GM18909 (cell line): ENCODE measurements around the gene MRGPRX4.
"Not testable (repeated sequence)": the region's sequence is repeated elsewhere in the genome, so short reads cannot be mapped to it uniquely, and the experiment has no call there.

Source experiments
- ATAC-seq: cut with Tn5 transposase; IDR thresholded peaks from one replicate; pipeline ENCODE4 v1.9.1; 2021; ENCODE audit warnings: mild to moderate bottlenecking; ENCODE audit not compliant: unreplicated experiment, poor library complexity

Gene MRGPRX4

DNA sequence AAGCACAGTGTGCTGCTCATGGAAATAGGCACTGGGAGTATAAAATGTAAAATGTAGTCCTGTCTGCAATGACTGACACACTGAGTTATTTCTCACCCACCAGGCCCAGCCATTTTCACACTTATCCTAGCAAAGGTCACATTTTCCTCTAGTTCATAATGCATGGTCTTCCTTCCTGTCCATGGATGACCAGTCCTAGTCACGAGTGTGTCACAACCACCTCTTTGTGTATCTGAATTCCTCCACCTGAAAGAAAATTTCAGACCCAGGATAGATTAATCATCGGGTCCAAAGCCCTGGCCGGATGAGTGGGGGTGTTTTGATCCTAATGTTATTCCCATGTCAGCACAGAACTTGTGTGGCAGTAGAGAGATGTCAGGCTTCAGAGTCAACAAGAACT is at the start of gene MRGPRX4:
TSS of gene MRGPRX4 (plus strand) at position 172 of the 400 bp plus-strand sequence. CDS start 420 bp downstream, outside the sequence.
- no peak for ATAC-seq

DNA sequence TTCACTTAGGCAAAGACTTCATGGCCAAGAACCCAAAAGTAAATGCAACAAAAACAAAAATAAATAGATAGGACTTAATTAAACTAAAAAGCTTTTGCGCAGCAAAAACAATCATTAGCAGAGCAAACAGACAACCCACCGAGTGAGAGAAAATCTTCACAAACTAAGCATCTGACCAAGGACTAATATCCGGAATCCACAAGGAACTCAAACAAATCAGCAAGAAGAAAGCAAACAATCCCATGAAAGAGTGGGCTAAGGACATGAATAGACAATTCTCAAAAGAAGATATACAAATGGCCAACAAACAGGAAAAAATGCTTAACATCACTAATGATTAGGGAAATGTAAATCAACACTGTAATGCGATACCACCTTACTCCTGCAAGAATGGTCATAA is 41.5 kb upstream of the MRGPRX4 start:
- not testable (repeated sequence) for ATAC-seq

GRCh38 chr11:18132341-18132740 is 40.3 kb upstream of the MRGPRX4 start, which contains the start of gene MRGPRX3:
TSS of gene MRGPRX3 (plus strand) at chr11:18132571. CDS start at chr11:18137203, 4,632 bp downstream.
- no peak for ATAC-seq

DNA sequence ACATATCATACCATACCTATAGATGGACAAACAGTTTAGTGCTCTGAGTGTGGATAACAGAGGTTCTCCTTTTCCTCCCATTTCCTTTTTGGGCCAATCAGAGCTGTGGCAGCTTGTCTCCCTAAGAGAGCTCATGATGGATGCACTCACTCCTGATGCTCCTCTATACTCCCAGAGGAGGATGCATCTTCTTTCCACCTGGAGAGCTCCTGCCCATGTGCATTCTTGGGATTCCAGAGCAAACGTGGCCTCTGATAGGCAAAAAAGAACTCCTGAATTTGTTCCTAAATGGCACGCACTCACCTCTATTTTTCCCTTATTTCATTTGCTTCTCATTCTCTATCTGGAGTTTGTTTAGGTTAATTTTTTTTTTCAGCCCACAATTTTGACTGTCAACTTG is 37.3 kb upstream of the MRGPRX4 start:
- no peak for ATAC-seq

DNA sequence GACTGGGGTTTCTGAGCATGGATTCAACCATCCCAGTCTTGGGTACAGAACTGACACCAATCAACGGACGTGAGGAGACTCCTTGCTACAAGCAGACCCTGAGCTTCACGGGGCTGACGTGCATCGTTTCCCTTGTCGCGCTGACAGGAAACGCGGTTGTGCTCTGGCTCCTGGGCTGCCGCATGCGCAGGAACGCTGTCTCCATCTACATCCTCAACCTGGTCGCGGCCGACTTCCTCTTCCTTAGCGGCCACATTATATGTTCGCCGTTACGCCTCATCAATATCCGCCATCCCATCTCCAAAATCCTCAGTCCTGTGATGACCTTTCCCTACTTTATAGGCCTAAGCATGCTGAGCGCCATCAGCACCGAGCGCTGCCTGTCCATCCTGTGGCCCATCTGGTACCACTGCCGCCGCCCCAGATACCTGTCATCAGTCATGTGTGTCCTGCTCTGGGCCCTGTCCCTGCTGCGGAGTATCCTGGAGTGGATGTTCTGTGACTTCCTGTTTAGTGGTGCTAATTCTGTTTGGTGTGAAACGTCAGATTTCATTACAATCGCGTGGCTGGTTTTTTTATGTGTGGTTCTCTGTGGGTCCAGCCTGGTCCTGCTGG is 35.3 kb upstream of the MRGPRX4 start:
- no peak for ATAC-seq

DNA sequence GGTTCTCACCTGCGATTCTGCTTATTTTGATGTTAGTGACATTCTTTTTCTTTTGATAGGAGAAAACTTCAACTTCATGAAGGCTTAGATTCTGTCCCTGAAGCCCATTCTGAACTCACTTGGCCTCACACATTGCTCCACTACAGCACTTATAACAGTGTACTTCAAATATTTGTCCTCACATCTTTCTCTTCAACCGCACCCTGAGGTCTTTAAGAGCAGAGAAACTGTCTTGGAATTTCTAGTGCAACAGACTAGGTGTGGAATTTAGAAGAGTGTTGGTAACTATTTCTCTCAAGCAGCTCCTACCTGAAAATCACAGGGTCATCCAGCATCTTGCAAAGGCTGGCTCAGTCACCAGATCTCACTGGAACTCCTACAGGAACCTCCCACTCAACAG is 32.5 kb upstream of the MRGPRX4 start:
- ATAC-seq = no peak

DNA sequence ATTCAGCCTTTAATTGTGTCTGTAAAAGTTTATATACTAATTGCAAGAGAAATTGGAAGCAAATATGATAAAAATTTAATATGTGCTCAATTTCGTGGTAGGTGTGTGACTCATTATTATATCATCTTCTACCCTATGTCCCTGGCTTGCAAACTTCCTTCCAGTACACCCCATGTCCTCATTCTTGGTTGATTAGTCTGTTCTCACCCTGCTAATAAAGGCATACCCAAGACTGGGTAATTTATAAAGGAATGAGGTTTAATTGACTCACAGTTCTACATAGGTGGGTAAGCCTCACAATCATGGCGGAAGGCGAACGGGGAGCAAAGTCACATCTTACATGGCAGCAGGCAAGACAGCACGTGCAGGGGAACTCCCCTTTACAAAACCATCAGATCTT is 28.4 kb upstream of the MRGPRX4 start:
- no peak for ATAC-seq

GRCh38 chr11:18145025-18145424 is 27.6 kb upstream of the MRGPRX4 start:
- no peak for ATAC-seq

- ATAC-seq = no peak
These were observed 26.8 kb upstream of the MRGPRX4 start for GRCh38 chr11:18145837-18146236.

GRCh38 chr11:18151581-18151980 is 21.1 kb upstream of the MRGPRX4 start:
- no peak for ATAC-seq

DNA sequence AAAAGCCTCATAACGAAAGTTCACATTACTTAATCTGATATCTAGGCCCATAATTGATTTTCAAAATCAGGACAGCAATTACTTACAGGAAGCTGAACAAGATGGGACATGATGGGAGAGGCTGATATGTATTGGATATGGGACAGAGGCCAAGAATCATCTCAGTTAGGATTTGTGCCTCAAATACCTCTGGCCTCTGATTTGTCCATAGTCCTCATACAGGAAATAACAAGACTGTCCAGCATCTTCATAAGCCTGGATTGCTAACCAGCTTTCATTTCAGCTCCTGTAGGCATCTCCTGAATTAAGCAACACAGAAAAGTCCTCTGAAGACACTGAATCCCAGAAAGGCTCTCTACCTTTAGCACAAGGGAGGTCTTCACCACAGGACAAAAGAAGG is 4.3 kb upstream of the MRGPRX4 start:
- ATAC-seq = no peak

- no peak for ATAC-seq
These were observed 1.1 kb upstream of the MRGPRX4 start for GRCh38 chr11:18171377-18172000.

- ATAC-seq = no peak
These were observed 709 bp downstream of the MRGPRX4 start for GRCh38 chr11:18173225-18173866.

DNA sequence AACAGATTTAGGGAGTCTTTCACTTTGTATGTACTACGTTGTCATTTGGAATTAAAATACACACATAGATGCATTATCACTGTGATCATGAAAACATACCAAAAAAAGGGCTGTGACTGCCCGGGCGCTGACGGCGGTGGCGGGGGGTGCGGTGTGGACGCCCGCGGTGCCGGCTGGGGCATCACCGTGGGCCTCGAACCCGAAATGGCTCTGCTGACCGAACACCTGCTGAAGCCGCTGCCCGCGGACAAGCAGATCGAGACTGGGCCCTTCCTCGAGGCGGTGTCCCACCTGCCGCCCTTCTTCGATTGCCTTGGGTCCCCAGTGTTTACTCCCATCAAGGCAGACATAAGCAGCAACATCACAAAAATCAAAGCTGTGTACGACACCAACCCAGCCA is 16.2 kb downstream of the MRGPRX4 start:
- no peak for ATAC-seq

DNA sequence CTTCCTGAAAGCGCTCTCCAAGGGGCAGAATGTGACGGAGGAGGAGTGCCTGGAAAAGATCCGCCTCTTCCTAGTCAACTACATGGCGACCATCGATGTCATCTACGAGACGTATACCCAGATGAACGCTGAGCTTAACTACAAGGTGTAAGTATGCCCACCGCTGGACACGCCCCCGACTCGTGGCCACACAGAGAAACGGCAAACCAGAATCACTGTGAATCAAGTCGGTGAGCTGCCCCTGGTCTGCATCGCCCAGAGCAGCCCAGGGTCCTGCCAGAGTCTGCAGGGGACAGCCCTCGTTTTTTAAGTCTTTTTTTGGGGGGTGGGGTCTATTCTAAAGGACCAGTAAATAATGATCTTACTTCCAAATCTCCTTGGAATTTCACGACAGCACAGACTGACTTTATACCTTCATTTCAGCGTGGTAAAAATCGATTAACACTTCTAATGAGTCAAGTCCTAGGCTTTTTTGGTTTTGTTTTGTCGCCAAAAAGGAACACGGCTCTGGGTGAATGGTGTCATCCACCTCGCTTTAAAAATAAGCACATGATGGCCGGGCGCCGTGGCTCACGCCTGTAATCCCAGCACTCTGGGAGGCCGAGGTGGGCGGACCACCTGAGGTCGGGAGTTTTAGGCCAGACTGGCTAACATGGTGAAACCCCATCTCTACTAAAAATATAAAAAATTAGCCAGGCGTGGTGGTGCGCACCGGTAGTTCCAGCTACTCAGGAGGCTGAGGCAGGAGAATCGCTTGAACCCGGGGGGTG is 17.0 kb downstream of the MRGPRX4 start:
- ATAC-seq = not testable (repeated sequence)

- no peak for ATAC-seq
These were observed 18.7 kb downstream of the MRGPRX4 start for GRCh38 chr11:18191376-18191775.

DNA sequence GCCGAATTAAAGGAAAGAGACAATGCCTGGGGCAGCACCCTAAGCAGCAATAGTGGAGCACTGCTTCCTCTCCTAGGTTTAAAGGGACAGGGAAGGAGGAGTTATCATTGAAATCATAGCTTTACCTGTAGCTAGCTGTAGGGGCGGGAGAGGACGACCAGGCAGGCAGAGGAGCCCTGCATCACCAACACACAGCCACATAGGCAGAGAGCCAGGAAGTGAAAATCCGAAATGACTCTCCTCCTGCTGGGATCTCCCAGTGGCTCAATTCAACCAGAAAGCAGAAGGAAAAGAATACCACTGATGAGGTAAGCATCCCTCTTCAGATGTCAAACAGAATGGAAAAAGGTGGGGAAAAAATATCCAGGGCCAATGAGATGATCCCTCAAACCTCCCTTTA is 20.4 kb downstream of the MRGPRX4 start:
- ATAC-seq = no peak

DNA sequence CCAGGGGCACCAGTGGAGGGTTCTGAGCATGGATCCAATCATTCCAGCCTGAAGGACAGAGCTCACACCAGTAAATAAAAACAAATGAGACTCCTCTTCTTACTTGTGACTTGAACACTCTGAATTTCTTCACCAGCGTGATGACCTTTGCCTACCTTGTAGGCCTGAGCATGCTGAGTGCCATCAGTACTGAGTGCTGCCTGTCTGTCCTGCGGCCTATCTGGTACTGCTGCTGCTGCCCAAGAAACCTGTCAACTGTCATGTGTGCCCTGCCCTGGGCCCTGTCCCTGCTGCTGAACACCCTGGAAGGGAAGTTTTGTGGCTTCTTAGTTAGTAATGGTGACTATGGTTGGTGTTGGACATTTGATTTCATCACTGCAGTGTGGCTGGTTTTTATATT is 23.9 kb downstream of the MRGPRX4 start:
- no peak for ATAC-seq

DNA sequence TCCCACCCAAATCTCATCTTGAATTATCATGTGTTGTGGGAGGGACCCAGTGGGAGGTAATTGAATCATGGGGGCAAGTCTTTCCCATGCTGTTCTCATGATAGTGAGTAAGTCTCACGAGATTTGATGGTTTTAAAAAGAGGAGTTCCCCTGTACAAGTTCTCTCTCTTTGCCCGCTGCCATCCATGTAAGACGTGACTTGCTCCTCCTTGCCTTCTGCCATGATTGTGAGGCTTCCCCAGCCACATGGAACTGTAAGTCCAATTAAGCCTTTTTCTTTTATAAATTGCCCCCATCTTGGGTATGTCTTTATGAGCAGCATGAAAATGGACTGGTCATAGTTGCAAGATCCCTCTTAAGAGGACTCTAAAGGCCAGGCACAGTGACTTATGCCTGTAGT is 25.1 kb downstream of the MRGPRX4 start:
- ATAC-seq = not testable (repeated sequence)

GRCh38 chr11:18203723-18204122 is 31.1 kb downstream of the MRGPRX4 start:
- no peak for ATAC-seq

- ATAC-seq = no peak
These were observed 31.6 kb downstream of the MRGPRX4 start for GRCh38 chr11:18204220-18204619.
